HG02885 (cell line): ENCODE data around the gene SRRM3.
"Not testable (repeated sequence)": the region's sequence is repeated elsewhere in the genome, so short reads cannot be mapped to it uniquely, and the experiment has no call there.

Source experiments
- ATAC-seq: cut with Tn5 transposase; IDR thresholded peaks from one replicate; pipeline ENCODE4 v1.9.1; 2021; ENCODE audit warnings: mild to moderate bottlenecking; ENCODE audit not compliant: unreplicated experiment, poor library complexity

Gene SRRM3

DNA sequence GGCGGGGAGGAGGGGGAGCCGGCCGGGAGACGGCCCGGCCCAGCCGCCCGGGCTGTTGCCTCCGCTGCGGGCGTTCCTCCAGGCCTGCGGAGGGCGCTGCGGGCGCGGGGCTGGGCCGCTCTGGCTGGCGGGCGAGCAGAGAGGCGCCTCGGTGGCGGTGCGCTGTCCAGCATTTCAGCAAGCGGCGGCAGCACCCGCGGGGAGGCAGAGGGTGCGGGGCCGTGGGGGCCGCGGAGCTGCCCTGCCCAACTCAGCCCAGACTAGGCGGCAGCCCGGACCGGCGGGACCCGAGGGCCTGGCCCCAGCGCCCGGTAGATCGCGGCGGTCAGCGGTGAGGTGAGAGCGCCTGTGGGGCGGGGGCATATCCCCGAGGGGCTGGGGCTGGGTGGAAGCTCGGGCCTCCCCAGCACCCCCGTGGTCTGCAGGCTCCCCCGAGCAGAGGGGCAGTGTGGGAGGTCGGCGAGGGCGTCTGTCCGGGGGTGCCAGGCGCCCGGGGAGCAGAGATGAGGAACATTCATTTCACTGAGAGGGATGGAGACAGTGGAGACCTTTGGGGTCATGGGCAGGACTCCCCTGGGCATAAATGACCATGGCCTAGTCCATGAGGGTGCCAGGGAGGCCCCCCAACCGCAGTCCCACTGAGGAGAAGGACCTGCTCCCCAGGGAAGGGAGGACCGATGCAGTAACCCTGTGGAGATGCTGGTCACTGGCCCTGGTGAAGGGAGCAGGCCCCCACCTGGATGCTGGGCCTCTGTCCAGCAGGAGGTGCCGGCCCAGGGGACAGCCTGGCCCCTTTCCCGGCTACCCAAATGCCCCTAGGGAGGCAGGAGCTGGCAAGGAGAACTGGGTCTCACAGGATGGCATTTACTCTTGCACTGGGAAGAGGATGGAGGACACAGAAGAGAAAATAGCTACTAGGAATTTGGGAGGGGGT, at the start of gene SRRM3:
TSS of gene SRRM3 (plus strand) at position 165 of the 934 bp plus-strand sequence. CDS start 33,171 bp downstream, outside the sequence.
- no peak for ATAC-seq

- no peak for ATAC-seq
Measured at GRCh38 chr7:76151932-76152331, 49.8 kb upstream of the SRRM3 start.

DNA sequence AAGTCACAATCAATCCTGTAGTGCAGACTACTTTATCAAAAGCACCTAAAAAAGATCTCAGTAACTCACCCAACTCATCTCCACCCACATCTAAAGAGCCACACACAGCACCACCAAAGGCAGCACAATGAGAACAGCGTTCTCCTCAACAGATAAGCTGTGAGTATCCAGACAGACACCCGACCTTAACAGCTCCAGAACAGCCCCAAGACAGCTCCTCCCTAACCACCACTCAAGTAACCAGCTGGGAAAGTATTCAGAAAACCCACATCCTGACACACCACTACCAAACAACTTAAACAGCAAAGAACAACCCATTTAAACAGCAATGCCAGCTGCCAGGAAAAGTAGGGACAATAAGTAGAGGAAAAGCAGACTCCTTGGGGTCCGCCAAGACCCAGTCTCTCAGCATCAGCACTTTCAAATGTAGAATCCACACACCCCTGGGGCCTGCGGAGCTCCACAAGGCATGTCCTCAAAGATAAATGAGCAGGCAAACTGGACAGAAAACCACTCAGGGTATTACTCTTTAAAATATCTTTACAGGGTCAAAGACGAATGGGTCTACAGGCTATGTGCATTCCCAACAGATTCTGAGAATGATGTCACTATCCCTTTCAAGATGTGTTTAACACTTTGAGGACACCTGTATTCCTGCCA, 48.0 kb upstream of the SRRM3 start:
- not testable (repeated sequence) for ATAC-seq

DNA sequence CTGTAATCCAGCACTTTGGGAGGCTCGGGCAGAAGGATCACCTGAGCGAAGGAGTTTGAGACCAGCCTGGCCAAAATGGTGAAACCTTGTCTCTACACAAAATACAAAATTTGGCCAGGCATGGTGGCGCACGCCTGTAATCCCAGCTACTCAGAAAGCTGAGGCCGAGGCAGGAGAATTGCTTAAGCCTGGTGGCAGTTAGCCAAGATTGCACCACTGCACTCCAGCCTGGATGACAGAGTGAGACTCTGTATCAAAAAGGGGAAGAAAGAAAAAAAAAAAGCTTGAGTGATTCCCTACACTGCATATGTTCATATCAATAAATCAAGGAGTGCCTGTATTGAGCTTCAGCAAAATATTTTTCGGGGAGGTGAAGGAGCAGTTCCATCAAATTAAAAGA, 45.8 kb upstream of the SRRM3 start:
- ATAC-seq = no peak

- not testable (repeated sequence) for ATAC-seq
Measured at GRCh38 chr7:76156992-76157685, 44.6 kb upstream of the SRRM3 start.

DNA sequence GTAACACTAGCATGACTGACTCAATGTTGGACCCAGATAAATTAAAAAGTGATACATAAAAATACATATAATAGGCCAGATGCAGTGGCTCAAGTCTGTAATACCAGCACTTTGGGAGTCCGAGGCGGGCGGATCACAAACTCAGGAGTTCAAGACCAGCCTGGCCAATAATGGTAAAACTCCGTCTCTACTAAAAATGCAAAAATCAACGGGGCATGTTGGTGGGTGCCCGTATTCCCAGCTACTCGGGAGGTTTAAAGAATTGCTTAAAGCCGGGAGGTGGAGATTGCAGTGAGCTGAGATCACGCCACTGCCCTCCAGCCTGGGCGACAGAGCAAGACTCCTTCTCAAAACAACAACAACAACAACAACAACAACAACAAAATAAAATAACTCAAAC, 43.3 kb upstream of the SRRM3 start:
- not testable (repeated sequence) for ATAC-seq

GRCh38 chr7:76162416-76163170, 39.1 kb upstream of the SRRM3 start:
- ATAC-seq = not testable (repeated sequence)

DNA sequence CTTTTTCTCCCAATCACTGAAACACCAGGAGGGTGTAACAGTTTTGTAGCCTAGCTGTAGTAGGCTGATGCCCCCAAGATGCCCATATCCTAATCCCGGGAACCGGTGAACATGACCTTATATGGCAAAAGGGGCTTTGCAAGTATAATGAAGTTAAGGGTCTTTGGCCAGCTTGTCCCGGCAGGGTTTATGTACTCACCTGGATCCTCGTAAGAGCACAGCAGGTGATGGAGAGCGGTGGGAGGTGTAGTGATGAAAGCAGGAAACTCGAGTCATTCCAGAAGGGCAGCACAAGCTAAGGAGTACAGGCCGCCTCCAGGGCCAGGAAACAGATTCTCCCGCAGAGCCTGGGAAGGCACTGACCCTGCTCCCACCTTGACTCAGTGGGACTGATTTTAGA, 37.9 kb upstream of the SRRM3 start:
- not testable (repeated sequence) for ATAC-seq

DNA sequence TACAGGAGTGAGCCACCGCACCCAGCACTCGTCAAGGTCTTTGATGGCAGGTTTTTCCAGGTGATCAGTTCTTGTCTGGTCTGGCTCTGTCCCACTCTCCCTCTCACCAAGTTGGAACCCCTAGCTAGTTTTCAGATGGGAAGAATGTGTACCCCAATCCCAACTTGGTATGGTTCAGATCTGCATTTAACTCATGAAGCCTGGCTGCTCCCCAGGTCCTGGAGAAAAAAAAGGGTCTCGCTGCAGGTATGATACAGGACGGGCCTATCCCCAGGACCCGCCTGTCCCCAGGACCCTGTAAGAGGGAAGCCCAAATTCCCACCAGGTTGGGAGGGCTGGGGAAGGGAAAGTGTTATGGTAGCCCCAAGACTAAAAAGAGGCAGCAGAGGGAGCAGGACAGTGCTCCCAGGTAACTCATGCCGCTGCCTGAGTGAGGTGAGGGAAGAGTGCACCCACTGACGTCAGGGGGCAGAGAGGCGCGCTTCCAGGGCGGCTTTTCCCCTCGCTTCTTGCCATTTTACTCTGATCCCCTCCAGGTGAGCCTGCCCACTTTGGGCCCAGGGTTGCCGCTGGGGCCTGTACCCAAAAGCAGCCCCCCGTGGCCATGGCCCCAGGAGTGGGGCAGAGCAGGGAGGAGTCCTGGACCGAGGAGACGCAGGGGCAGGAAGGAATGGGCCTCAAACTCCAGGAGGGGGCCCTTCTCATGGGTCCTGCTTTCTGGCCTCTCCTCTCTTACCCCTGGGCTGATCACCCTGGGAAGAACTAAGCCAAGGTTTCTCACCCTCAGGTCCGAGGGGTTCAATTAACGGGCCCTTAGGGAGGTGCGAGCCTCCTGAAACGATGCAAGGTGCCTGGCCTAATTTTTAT, 36.4 kb upstream of the SRRM3 start:
- ATAC-seq = no peak

- ATAC-seq = no peak
Measured at GRCh38 chr7:76165973-76166403, 35.7 kb upstream of the SRRM3 start.

- peak; percentile 90 for ATAC-seq
Measured at GRCh38 chr7:76166404-76167255, 35.1 kb upstream of the SRRM3 start.

- ATAC-seq = no peak
Measured at GRCh38 chr7:76173566-76174205, 28.0 kb upstream of the SRRM3 start.

- ATAC-seq = not testable (repeated sequence)
Measured at GRCh38 chr7:76176951-76177350, 24.7 kb upstream of the SRRM3 start.

- no peak for ATAC-seq
Measured at GRCh38 chr7:76179686-76180085, 22.0 kb upstream of the SRRM3 start.

GRCh38 chr7:76182225-76182960, 19.3 kb upstream of the SRRM3 start:
- no peak for ATAC-seq

DNA sequence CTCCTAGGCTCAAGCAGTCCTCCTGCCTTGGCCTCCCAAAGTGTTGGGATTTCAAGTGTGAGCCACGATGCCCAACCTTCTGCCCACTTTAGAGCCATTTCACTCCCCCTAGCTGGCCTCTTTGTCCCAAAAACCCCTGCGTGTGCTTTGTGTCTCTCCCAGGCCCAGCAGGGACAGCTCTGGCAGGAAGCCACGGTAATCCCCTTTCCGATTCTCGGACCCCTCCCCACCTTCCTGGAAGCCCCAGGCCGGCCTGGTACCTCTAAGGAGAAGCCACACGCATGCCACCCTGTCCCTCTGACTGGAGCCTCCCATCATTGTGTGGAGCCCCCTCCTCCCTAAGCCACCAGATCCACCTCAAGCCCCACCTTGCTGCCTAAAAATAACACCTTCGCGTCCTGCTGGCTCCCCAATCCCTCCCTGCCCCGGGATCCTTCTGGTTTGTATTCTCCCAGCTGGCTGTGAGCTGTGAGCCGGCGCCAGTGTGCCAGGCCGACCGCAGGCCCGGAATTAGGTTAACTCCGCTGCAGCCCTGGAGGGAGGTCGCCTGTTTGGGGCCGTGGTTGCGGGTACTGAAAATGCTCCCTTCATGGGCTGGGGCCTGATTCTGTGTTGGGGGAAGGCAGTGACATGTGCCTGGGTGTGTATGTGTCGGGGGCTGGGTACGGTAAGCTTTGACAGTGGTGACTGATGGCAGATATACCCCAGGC, 16.4 kb upstream of the SRRM3 start:
- ATAC-seq = no peak

GRCh38 chr7:76187272-76187671, 14.4 kb upstream of the SRRM3 start:
- ATAC-seq = no peak
